ENCODE data around the gene ZNF709. TPM values are rescaled to one million over a fixed set of nuclear protein-coding genes. Genes with fewer than 3 reads are reported as not detected.

Gene ZNF709
- 3.5 and 5.0 TPM in 2 replicates for total RNA-seq

GRCh38 chr19:12484371-12485051, at the start of gene ZNF709:
TSS of gene ZNF709 (minus strand) at chr19:12484816. CDS start at chr19:12484657, 159 bp downstream.

GRCh38 chr19:12440541-12441316, 43.9 kb downstream of the ZNF709 start, which contains the start of gene ZNF443:
TSS of gene ZNF443 (minus strand) at chr19:12441021. CDS start at chr19:12440914, 107 bp downstream.

Other genes with a start within 250 kb of the ZNF709 start
- gene ZNF44, start 189.9 kb downstream of the ZNF709 start, total RNA-seq = 4.4 and 6.2 TPM in 2 replicates
- gene ZNF563, start 151.2 kb downstream of the ZNF709 start, total RNA-seq = 1.2 and 2.0 TPM in 2 replicates
- gene ZNF442, start 119.1 kb downstream of the ZNF709 start, total RNA-seq = 0.65 and 1.9 TPM in 2 replicates
- 7.2 and 8.9 TPM in 2 replicates for gene ZNF799, start 83.5 kb downstream of the ZNF709 start, total RNA-seq
- 5.5 and 7.2 TPM in 2 replicates for gene ZNF443, start 43.8 kb downstream of the ZNF709 start, total RNA-seq
- 9.1 and 12.0 TPM in 2 replicates for gene ZNF564, start 66.7 kb upstream of the ZNF709 start, total RNA-seq
- gene ZNF490, start 126.0 kb upstream of the ZNF709 start, total RNA-seq = 7.4 and 8.1 TPM in 2 replicates
- 13.8 and 14.4 TPM in 2 replicates for gene ZNF791, start 126.1 kb upstream of the ZNF709 start, total RNA-seq
- gene MAN2B1, start 181.9 kb upstream of the ZNF709 start, total RNA-seq = 51.4 and 57.1 TPM in 2 replicates
- gene WDR83, start 182.0 kb upstream of the ZNF709 start, total RNA-seq = 7.8 and 7.9 TPM in 2 replicates
- 47.4 and 47.6 TPM in 2 replicates for gene DHPS, start 197.1 kb upstream of the ZNF709 start, total RNA-seq
- not detected in 2 replicates for gene GNG14, start 203.2 kb upstream of the ZNF709 start, total RNA-seq
- 3.5 and 6.4 TPM in 2 replicates for gene FBXW9, start 211.8 kb upstream of the ZNF709 start, total RNA-seq
- gene TNPO2, start 239.1 kb upstream of the ZNF709 start, total RNA-seq = 18.7 and 20.4 TPM in 2 replicates
- gene TRIR, start 249.9 kb upstream of the ZNF709 start, total RNA-seq = 170 and 174 TPM in 2 replicates